Choroid plexus epithelial cell (primary cell): ENCODE measurements around the gene HLTF.
A peak's percentile ranks its signal among the peaks of the same experiment; 100 is the strongest.

Experiments
- DNase-seq: peaks from one replicate; pipeline ENCODE4 v3.0.0-alpha.2; 2010; ENCODE audit warnings: low read depth
- H3K4me3 ChIP-seq: 2 replicates; pipeline ENCODE4 v1.5.1; 2011; ENCODE audit warnings: low read depth, mild to moderate bottlenecking, control low read depth, low read length, moderate library complexity
- CTCF ChIP-seq: conservative IDR thresholded peaks from 2 replicates; pipeline ENCODE4 v1.5.1; 2011; ENCODE audit warnings: low read depth, mild to moderate bottlenecking, control low read depth, inconsistent platforms, low read length, moderate library complexity

The HLTF gene

GRCh38 chr3:149120051-149120972, 34.0 kb upstream of the HLTF start:
- H3K4me3 ChIP-seq = no peak overlapping the region
- peak; percentile 61 for TF ChIP-seq CTCF
- DNase-seq = peak; percentile 87

GRCh38 chr3:149119466-149119865, 33.1 kb upstream of the HLTF start:
- no peak overlapping the region for H3K4me3 ChIP-seq
- TF ChIP-seq CTCF = no peak
- no peak for DNase-seq

- H3K4me3 ChIP-seq = no peak overlapping the region
- DNase-seq = no peak
- no peak for TF ChIP-seq CTCF
Measured at GRCh38 chr3:149118724-149119123, 32.4 kb upstream of the HLTF start.

GRCh38 chr3:149115114-149115513, 28.8 kb upstream of the HLTF start:
- TF ChIP-seq CTCF = no peak
- DNase-seq = no peak

GRCh38 chr3:149114458-149114857, 28.1 kb upstream of the HLTF start:
- H3K4me3 ChIP-seq = no peak overlapping the region
- no peak for DNase-seq
- TF ChIP-seq CTCF = no peak

More at GRCh38 chr3:149115114-149115513, 28.8 kb upstream of the HLTF start:
- no peak overlapping the region for H3K4me3 ChIP-seq

- no peak overlapping the region for H3K4me3 ChIP-seq
- TF ChIP-seq CTCF = no peak
- no peak for DNase-seq
Measured at GRCh38 chr3:149104484-149104883, 18.2 kb upstream of the HLTF start.

- no peak for TF ChIP-seq CTCF
- DNase-seq = no peak
- H3K4me3 ChIP-seq = no peak overlapping the region
Measured at GRCh38 chr3:149101641-149102040, 15.3 kb upstream of the HLTF start.
